MCF 10A (cell line): ENCODE results near the gene PTCHD4. TPM values are rescaled to one million over a fixed set of nuclear protein-coding genes. Genes with fewer than 3 reads are reported as not detected.
A peak's percentile ranks its signal among the peaks of the same experiment; 100 is the strongest.

Experiments used
- BruUV-seq: library from RNA; stranded (reverse); fragments of 400-500 nt; replicated peaks from 2 replicates; lab custom pipeline; 2021; lab: Mats Ljungman, UMichigan
- CTCF ChIA-PET: fragments of 300-600 bp; sonication (Branson Sonifier 250); formaldehyde crosslinking; extraction: SDS; loops from one replicate; lab custom pipeline; 2021; ENCODE audit warnings: antibody characterized with exemption, inconsistent platforms; lab: Yijun Ruan, JAX
- POLR2A ChIA-PET: fragments of 300-600, 350-650 bp; sonication (Branson Sonifier 250); formaldehyde crosslinking; extraction: SDS; loops from one replicate; lab custom pipeline; 2020; ENCODE audit warnings: antibody characterized with exemption, inconsistent platforms; lab: Yijun Ruan, JAX
- DNase-seq: peaks from one replicate; pipeline ENCODE4 v3.0.0-alpha.2; 2018; ENCODE audit not compliant: unreplicated experiment
- H3K27ac Mint-ChIP-seq: one replicate; pipeline ENCODE4 v1.8.0; 2022; ENCODE audit warnings: mild to moderate bottlenecking, low read depth, mixed read lengths; ENCODE audit not compliant: unreplicated experiment
- H3K27me3 Mint-ChIP-seq: one replicate; pipeline ENCODE4 v1.8.0; 2022; ENCODE audit warnings: mixed read lengths; ENCODE audit not compliant: insufficient read depth, unreplicated experiment
- H3K36me3 Mint-ChIP-seq: one replicate; pipeline ENCODE4 v1.8.0; 2022; ENCODE audit warnings: mild to moderate bottlenecking, moderate library complexity, mixed read lengths; ENCODE audit not compliant: insufficient read depth, unreplicated experiment
- H3K4me1 Mint-ChIP-seq: one replicate; pipeline ENCODE4 v1.8.0; 2022; ENCODE audit warnings: mixed read lengths; ENCODE audit not compliant: insufficient read depth, unreplicated experiment
- H3K4me3 Mint-ChIP-seq: one replicate; pipeline ENCODE4 v1.8.0; 2022; ENCODE audit warnings: mild to moderate bottlenecking, moderate library complexity, mixed read lengths; ENCODE audit not compliant: unreplicated experiment
- H3K9me3 Mint-ChIP-seq: one replicate; pipeline ENCODE4 v1.8.0; 2022; ENCODE audit warnings: mixed read lengths; ENCODE audit not compliant: unreplicated experiment
- intact Hi-C: fragments of 100-400 bp; cut with micrococcal nuclease; formaldehyde crosslinking; loops from 2 replicates; pipeline ENCODE4 v1.14.1; 2022
- total RNA-seq: library from RNA; stranded (reverse); gene quantifications from 2 replicates; pipeline ENCODE4 v1.2.3, GENCODE V29; 2022
- TF ChIP-seq, protein P1 (sequence below): fragments of 200-600 bp; IDR thresholded peaks from one replicate; pipeline ENCODE4 v1.8.0; 2022; ENCODE audit warnings: antibody characterized with exemption, mild to moderate bottlenecking; ENCODE audit not compliant: unreplicated experiment

Gene PTCHD4
- total RNA-seq, 1 experiment from 2014 or later = 8.4 TPM

DNA sequence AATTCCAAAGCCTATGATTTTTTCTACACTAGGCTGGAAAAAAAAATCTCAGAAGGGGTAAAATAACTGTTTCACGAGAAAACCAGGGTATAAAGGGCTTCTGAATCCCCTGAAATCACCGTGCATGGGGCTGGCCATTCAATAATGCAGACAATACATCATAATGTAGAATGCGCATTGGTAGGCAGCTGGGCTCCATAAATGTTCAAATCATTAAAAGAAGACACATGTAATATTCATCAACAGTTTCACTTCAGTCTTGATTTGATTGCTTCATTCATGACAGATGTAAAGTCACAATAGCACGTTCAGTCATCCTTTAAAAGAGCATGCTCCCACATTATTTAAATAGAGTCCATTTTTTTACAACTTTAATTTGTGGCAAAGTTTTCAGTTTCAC is 20.5 kb downstream of the PTCHD4 start:
- peaks cover 43% of the 10 kb centered on the region for H3K36me3 Mint-ChIP-seq
- ChIA-PET POLR2A (no interaction called here), CTCF (no interaction called here)
- no peak overlapping the region for H3K27ac Mint-ChIP-seq
- no peaks in the 10 kb centered on the region for H3K27me3 Mint-ChIP-seq
- H3K4me3 Mint-ChIP-seq = no peak overlapping the region
- DNase-seq = no peak
- TF ChIP-seq, protein P1, sequence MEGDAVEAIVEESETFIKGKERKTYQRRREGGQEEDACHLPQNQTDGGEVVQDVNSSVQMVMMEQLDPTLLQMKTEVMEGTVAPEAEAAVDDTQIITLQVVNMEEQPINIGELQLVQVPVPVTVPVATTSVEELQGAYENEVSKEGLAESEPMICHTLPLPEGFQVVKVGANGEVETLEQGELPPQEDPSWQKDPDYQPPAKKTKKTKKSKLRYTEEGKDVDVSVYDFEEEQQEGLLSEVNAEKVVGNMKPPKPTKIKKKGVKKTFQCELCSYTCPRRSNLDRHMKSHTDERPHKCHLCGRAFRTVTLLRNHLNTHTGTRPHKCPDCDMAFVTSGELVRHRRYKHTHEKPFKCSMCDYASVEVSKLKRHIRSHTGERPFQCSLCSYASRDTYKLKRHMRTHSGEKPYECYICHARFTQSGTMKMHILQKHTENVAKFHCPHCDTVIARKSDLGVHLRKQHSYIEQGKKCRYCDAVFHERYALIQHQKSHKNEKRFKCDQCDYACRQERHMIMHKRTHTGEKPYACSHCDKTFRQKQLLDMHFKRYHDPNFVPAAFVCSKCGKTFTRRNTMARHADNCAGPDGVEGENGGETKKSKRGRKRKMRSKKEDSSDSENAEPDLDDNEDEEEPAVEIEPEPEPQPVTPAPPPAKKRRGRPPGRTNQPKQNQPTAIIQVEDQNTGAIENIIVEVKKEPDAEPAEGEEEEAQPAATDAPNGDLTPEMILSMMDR = no peak
- intact Hi-C loops = no loop called here
- no TSS peak for BruUV-seq
- no peaks in the 10 kb centered on the region for H3K9me3 Mint-ChIP-seq
- H3K4me1 Mint-ChIP-seq = peaks cover 10% of the 10 kb centered on the region

DNA sequence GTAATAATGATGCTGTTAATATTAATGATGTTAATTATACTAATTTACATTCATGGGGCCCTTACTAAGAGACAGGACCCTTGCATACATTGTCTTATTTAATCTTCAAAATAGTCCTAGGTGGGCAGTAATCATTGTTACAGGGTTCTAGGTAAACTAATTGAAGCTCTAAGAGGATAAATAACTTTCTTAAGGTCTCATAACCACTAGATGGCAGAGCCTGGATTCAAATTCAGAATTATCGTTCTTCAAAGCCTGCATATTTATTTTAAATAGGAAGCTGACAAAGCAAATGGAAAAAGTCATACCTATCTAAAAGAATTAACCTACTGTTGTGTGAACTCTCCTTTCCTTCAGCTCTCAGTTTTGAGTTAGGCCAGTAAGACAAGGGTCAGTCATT is 23.5 kb downstream of the PTCHD4 start:
- peak; percentile 43 for DNase-seq
- POLR2A ChIA-PET = no interaction called here

DNA sequence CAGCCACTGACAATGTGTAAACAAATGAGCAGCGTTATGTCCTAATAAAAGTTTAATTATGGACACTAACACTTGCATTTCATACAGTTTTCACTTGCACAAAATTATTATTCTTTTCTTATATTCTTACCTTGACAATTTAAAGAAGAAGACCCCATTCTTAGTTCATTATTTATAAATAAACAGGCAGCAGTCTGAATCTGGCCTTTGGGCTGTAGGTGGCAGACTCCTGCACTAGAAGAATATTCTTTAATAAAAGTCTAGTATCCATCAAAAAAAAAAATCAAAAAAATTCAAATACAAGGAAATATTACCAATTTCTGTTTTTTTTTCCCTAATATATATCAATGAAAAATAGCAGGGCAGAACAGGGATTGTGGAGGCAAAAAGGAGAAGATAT is 24.8 kb downstream of the PTCHD4 start:
- CTCF ChIA-PET = interaction anchor here (0.7 to 3.5 kb wide), 5 partner anchors 164 to 679 kb away, joined by 3 to 33 read pairs (median 4); no protein-coding TSS in a partner anchor

More for the DNA sequence above, 23.5 kb downstream of the PTCHD4 start:
- Mint-ChIP-seq H3K9me3 (no peaks in the 10 kb centered on the region), H3K27ac (no peak overlapping the region), H3K4me3 (no peak overlapping the region), H3K4me1 (no peaks in the 10 kb centered on the region), H3K27me3 (no peaks in the 10 kb centered on the region), H3K36me3 (peaks cover 33% of the 10 kb centered on the region)
- CTCF ChIA-PET = interaction anchor here (0.5 to 3.5 kb wide), 9 partner anchors 11 to 1322 kb away, joined by 3 to 33 read pairs (median 3); no protein-coding TSS in a partner anchor
- intact Hi-C loops = loop anchor here (1.0 to 10.0 kb wide), 6 partner anchors 299 to 1325 kb away; no protein-coding TSS in a partner anchor
- TF ChIP-seq, protein P1 = peak; percentile 42
- no TSS peak for BruUV-seq

DNA sequence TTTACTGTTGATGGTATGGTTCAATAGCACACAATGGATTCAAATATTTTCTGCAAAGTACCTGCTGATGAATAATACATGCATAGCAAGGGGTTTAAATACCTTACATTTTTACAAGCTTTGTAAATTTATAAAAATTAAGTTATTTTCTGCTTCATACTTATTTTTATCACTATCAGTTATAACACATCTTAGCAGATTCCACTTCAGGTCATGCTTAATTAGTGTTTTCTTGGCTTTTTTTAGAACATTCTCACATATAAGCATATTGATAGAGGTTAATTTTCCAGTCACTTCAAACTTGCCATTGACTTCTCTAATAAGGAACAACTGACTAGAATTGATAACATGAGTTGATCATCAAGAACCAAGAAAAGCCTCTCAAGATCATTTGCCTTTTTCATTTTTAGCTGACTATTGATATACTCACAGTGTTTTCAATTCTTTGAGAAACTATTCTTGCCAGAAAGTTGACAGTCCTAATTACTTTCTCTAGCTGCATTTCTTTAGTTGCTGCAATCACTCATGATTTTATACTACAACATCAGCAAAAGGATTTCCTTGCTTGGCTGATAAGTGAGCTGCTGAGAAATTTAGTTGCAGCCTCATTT is 25.8 kb downstream of the PTCHD4 start:
- Mint-ChIP-seq H3K27ac (no peak overlapping the region), H3K4me1 (peaks cover 6% of the 10 kb centered on the region), H3K27me3 (no peaks in the 10 kb centered on the region), H3K9me3 (no peaks in the 10 kb centered on the region), H3K36me3 (peaks cover 28% of the 10 kb centered on the region), H3K4me3 (no peak overlapping the region)
- intact Hi-C loops = loop anchor here (5.0 to 10.0 kb wide), 3 partner anchors 350 to 1327 kb away; no protein-coding TSS in a partner anchor
- DNase-seq = no peak
- POLR2A ChIA-PET = interaction anchor here (0.6 to 0.8 kb wide), 4 partner anchors 9 to 445 kb away, joined by 3 read pairs; no protein-coding TSS in a partner anchor
- CTCF ChIA-PET = interaction anchor here (0.6 to 1.5 kb wide), 7 partner anchors 62 to 1324 kb away, joined by 3 to 13 read pairs (median 3); no protein-coding TSS in a partner anchor
- no TSS peak for BruUV-seq
- TF ChIP-seq, protein P1 = no peak

More for the DNA sequence above, 24.8 kb downstream of the PTCHD4 start:
- DNase-seq = no peak
- Mint-ChIP-seq H3K36me3 (peaks cover 26% of the 10 kb centered on the region), H3K9me3 (no peaks in the 10 kb centered on the region), H3K27me3 (no peaks in the 10 kb centered on the region), H3K4me1 (no peaks in the 10 kb centered on the region), H3K27ac (no peak overlapping the region), H3K4me3 (no peak overlapping the region)
- TF ChIP-seq, protein P1 = no peak
- intact Hi-C loops = loop anchor here (2.0 to 10.0 kb wide), 4 partner anchors 297 to 1326 kb away; no protein-coding TSS in a partner anchor
- BruUV-seq = no TSS peak
- POLR2A ChIA-PET = no interaction called here
